EL (cell line): Measurements from ENCODE around the gene GMEB2.
"Not testable (repeated sequence)": the region's sequence is repeated elsewhere in the genome, so short reads cannot be mapped to it uniquely, and the experiment has no call there.

Source experiments
- DNase-seq: peaks from one replicate; pipeline ENCODE4 v3.0.0-alpha.2; 2016

Gene GMEB2

GRCh38 chr20:63568170-63568981 lies 58.5 kb downstream of the GMEB2 start:
- DNase-seq = no peak

DNA sequence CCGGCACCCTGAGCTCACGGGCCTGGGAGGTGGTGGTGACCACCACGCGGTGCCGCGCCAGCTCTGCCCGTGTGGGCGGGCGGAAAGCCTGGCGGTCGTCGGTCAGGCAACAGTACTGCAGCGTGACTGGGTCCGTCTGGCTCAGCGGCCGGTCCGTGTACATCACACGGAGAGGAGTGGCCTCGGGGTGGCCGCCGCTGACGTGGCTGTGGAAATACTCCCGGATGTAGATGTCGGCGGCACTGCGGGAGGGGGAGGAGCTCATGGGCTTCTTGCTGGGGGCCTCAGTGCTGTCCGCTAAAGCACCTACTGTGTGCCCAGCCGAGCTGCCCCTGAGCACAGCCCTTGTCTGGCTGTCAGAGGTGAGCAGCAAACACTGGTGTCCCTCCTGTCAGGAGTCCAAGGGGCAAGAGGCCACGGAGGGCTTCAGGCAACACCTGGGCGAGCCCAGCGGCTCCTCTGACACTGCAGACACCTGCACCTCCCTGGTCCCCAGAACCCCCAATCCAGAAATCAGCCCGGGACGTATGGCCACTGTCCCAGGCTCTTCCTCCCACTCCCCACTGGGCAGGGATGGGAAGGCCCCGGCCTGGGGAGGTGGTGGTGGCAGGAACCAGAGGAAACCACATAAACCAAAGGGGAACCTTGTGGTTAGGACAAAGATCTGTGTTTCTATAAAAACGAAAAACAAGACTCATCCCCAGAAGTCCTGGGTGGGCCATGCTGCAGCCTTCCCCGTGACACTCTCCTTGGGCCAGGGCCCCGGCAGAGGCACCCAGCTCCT lies 59.3 kb downstream of the GMEB2 start:
- DNase-seq = no peak

- DNase-seq = no peak
Measured at GRCh38 chr20:63567136-63567385, 59.8 kb downstream of the GMEB2 start.

- no peak for DNase-seq
Measured at GRCh38 chr20:63566395-63567135, 60.3 kb downstream of the GMEB2 start.

DNA sequence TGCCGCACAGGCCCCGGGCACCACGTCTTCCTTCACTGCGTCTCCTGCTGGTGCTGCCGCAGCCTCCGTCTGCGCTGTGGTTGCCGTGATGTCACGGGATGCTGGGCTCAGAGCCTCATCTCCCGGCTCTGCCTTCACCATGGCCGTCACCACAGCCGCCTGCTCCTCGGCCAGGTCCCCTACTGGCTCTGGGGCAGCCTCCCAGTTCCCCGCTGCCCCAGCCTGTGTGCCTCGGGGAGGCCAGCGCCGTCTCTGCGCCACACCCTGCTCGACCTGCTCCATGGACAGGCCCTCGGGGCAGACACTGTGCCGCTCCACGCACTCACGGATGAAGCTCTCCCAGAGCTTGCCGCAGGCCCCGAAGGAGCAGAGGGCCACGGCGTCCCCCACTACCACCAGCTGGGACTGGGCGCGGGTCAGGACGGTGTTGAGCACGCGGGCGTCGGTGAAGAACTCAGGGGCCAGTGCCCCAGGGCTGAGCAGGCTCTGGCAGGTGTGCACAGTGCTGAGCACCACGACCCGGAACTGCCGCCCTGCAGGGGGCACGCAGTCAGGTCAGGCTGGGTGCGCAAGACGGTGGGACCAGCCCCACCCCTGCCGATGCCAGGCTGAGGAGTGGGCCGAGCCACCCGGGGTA lies 61.1 kb downstream of the GMEB2 start:
- DNase-seq = no peak

DNA sequence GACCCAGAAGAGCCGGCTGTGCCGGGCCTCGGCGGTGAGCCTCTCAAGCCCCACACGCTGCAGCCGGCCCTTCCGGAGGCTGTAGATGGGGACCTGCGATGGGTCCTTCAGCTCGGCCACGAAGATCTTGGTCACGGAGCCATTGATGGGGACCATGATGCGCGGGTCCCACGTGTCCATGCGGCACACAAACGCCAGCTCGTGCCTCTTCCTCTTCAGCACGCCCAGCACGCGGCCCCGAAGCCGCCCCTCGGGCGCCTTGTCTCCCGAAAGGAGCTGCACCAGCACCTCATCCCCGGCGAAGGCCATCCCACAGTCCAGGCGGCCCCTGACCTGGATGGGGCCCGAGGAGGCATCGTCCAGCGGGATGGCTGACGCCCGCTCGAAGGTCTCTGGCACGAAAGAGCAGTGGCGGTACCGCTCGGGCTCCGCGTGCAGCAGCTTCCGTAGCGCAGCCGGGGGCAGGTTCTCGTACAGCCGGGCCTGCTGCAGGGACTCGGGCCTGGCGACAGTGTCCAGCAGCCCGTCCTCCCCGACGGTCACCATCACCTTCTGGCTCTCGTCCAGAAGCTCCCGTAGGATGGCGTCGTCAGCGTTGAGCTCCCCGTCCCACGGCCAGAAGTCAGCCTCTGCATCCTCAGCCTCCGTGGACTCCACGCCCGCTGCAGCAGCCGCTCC lies 61.7 kb downstream of the GMEB2 start:
- no peak for DNase-seq

GRCh38 chr20:63564036-63564810 lies 62.7 kb downstream of the GMEB2 start:
- no peak for DNase-seq

DNA sequence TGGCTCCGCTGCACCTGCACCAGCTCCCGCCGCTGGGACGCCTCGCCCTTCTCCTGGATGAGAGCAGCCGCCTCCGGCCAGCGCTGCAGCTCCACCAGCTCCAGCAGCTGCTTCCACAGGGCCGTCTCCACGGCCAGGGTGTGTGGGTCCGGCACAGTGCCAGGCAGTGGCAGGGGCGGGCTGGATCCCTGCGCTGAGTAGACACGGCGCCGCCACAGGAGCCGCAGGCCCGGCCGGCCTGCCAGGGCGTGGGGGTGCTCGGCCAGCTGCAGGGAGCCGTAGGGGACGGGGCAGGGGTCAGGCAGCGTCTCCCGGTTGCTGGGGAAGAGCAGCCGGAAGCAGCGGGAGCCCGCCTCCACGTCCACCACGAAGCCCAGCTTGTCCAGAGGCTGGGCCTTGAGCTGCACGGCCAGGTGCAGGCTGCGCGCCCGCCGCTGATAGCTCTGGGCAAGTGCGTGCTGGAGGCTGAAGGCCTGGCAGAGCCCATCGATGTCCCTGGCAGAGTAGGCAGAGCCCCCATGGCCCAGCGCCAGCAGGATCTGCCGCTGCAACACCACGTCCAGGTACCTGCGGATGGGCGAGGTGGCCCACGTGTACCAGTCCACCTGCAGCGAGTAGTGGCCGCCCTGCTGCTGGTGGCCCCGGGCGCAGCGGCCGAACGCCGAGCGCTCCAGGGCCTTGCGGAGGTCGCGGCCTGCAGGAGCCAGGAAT lies 63.5 kb downstream of the GMEB2 start:
- no peak for DNase-seq

- DNase-seq = no peak
Measured at GRCh38 chr20:63562461-63563224, 64.3 kb downstream of the GMEB2 start.

DNA sequence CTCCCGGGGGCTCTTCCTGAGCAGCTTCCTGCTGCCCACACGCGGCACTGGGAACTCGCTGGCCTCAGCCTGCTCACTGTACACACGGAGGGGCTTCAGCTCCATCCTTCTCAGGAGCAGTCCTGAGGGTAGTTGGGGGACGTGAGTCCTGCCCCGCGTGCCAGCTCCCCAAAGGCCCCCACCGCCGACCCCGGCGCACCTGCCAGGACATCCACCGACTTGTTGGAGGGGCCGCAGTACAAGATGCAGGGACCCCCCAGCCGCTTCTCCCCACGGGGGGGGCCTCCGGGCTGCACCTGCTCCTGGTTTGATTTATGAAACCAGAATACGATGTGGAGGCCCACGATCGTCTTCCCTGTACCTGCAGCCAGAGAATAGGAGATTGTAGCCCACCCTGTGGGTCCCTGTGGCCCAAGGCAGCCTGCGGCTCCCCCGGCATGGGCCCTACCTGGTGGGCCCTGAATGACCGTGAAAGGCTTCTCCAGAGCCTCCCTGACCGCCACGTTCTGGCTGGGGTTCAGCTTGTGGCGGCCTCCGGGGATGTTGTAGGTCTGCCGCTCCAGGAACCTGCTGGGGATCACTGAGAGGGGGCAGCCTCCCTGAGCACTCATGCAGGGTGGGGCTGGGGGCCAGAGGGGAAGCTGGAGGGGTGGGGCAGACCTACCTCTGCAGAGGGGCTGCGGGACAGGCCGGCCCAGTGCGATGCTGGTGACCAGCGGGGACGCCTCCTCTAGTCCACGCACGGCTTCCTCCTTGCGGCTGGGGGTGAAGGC lies 65.1 kb downstream of the GMEB2 start:
- no peak for DNase-seq

- no peak for DNase-seq
Measured at GRCh38 chr20:63560856-63561609, 65.9 kb downstream of the GMEB2 start.

DNA sequence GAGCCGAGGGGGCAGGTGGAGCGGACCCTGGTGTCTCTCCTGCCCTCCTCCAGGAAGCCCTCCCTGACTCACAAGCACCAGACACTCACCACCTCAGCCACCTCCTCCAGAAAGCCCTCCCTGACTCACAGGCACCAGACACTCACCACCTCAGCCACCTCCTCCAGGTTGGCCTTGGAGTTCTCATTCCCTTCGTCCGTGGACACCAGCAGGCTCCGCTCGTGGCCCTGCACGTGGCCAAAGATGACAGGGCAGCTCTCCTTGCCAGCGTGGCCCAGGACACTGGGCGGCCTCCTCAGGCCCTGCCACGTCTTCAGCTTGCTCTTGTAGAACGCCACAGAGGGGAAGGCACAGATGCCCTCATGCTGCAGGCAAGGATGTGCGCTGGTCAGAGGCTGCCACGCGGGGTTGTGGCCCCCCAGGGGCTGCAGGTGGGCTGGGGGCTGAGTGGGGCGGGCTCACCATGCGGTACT lies 66.5 kb downstream of the GMEB2 start:
- DNase-seq = no peak

- DNase-seq = not testable (repeated sequence)
Measured at GRCh38 chr20:63559485-63560332, 67.2 kb downstream of the GMEB2 start.

- DNase-seq = no peak
Measured at GRCh38 chr20:63558804-63559484, 68.0 kb downstream of the GMEB2 start.

- no peak for DNase-seq
Measured at GRCh38 chr20:63557481-63557891, 69.4 kb downstream of the GMEB2 start.

GRCh38 chr20:63556873-63557478 lies 69.9 kb downstream of the GMEB2 start:
- DNase-seq = no peak
